Mesenchymal stem cell (in vitro differentiated cells and primary cell): ENCODE results near the gene TP53AIP1.

Source experiments
- DNase-seq: peaks from one replicate; pipeline ENCODE4 v3.0.0-alpha.2; 2013
- H2AFZ ChIP-seq: one replicate; pipeline ENCODE4 v1.6.1; 2013; ENCODE audit warnings: low read depth, mild to moderate bottlenecking, control low read depth, inconsistent platforms, low read length, moderate library complexity
- H2AK5ac ChIP-seq: 2 replicates; pipeline ENCODE4 v1.6.1; 2013; ENCODE audit warnings: low read length, moderate library complexity, mild to moderate bottlenecking, inconsistent platforms; ENCODE audit not compliant: severe bottlenecking
- H2BK120ac ChIP-seq: one replicate; pipeline ENCODE4 v1.6.1; 2013; ENCODE audit warnings: low read depth, mild to moderate bottlenecking, inconsistent platforms, low read length, moderate library complexity
- H2BK12ac ChIP-seq, 2 experiments: one replicate each; pipeline ENCODE4 v1.6.1; 2013; ENCODE audit warnings: inconsistent platforms in 2 of 2, low read length in 2 of 2, mild to moderate bottlenecking in 2 of 2, moderate library complexity in 2 of 2, control low read depth in 1 of 2
- H2BK15ac ChIP-seq: one replicate; pipeline ENCODE4 v1.6.1; 2013; ENCODE audit warnings: mild to moderate bottlenecking, low read depth, inconsistent platforms; ENCODE audit not compliant: poor library complexity, severe bottlenecking
- H2BK5ac ChIP-seq: 2 replicates; pipeline ENCODE4 v1.6.1; 2013; ENCODE audit warnings: low read depth, mild to moderate bottlenecking, low read length, control low read depth, inconsistent platforms; ENCODE audit not compliant: poor library complexity, severe bottlenecking
- H3K14ac ChIP-seq, 2 experiments: one replicate each; pipeline ENCODE4 v1.6.1; 2013; ENCODE audit warnings: inconsistent platforms in 2 of 2, low read length in 2 of 2, control low read depth in 1 of 2, mild to moderate bottlenecking in 1 of 2, moderate library complexity in 1 of 2
- H3K18ac ChIP-seq, 2 experiments: one replicate each; pipeline ENCODE4 v1.6.1; 2013; ENCODE audit warnings: inconsistent platforms in 2 of 2, low read length in 2 of 2, control low read depth in 1 of 2, low read depth in 1 of 2, mild to moderate bottlenecking in 1 of 2
- H3K23ac ChIP-seq, 2 experiments: one replicate each; pipeline ENCODE4 v1.6.1; 2013; ENCODE audit warnings: inconsistent platforms in 2 of 2, low read length in 2 of 2, mild to moderate bottlenecking in 2 of 2, moderate library complexity in 2 of 2, control low read depth in 1 of 2
- H3K27ac ChIP-seq: 2 replicates; pipeline ENCODE4 v1.5.1; 2013; ENCODE audit warnings: mild to moderate bottlenecking, moderate library complexity, low read length, control low read depth, inconsistent platforms; ENCODE audit not compliant: poor library complexity, severe bottlenecking
- H3K27me3 ChIP-seq, 2 experiments: 2 replicates each; pipeline versions ENCODE4 v1.6.1 to v1.7.0; 2013; ENCODE audit warnings: low read length in 2 of 2, mild to moderate bottlenecking in 2 of 2, moderate library complexity in 2 of 2, control low read depth in 1 of 2, inconsistent platforms in 1 of 2; ENCODE audit not compliant: control insufficient read depth in 1 of 2, insufficient read depth in 1 of 2
- H3K36me3 ChIP-seq, 2 experiments: 2 replicates each; pipeline versions ENCODE4 v1.6.1 to v1.7.0; 2013; ENCODE audit warnings: low read length in 2 of 2, control low read depth in 1 of 2, inconsistent platforms in 1 of 2, low read depth in 1 of 2, mild to moderate bottlenecking in 1 of 2; ENCODE audit not compliant: insufficient read depth in 2 of 2, control insufficient read depth in 1 of 2
- H3K4ac ChIP-seq, 2 experiments: one replicate each; pipeline ENCODE4 v1.6.1; 2013; ENCODE audit warnings: inconsistent platforms in 2 of 2, low read length in 2 of 2, mild to moderate bottlenecking in 2 of 2, moderate library complexity in 2 of 2, control low read depth in 1 of 2, low read depth in 1 of 2
- H3K4me1 ChIP-seq: 2 replicates; pipeline ENCODE4 v1.6.1; 2013; ENCODE audit warnings: low read depth, low read length, control low read depth; ENCODE audit not compliant: control insufficient read depth, insufficient read depth
- H3K4me2 ChIP-seq: 2 replicates; pipeline ENCODE4 v1.6.1; 2013; ENCODE audit warnings: low read length, mild to moderate bottlenecking, inconsistent platforms; ENCODE audit not compliant: poor library complexity, severe bottlenecking
- H3K4me3 ChIP-seq, 2 experiments: 2 replicates each; pipeline versions ENCODE4 v1.5.1 to v1.7.0; 2013; ENCODE audit warnings: low read length in 2 of 2, mild to moderate bottlenecking in 2 of 2, control low read depth in 1 of 2, low read depth in 1 of 2; ENCODE audit not compliant: insufficient read depth in 1 of 2
- H3K79me1 ChIP-seq: replicated peaks from 2 replicates; pipeline ENCODE4 v1.6.1; 2013; ENCODE audit warnings: mild to moderate bottlenecking, control low read depth, low read length, inconsistent platforms; ENCODE audit not compliant: poor library complexity, severe bottlenecking
- H3K9ac ChIP-seq: 2 replicates; pipeline ENCODE4 v1.7.0; 2013; ENCODE audit warnings: mild to moderate bottlenecking, low read length, moderate library complexity
- H3K9me3 ChIP-seq: 2 replicates; pipeline ENCODE4 v1.7.0; 2013; ENCODE audit warnings: mild to moderate bottlenecking, low read length; ENCODE audit not compliant: control insufficient read depth
- H4K8ac ChIP-seq: one replicate; pipeline ENCODE4 v1.6.1; 2013; ENCODE audit warnings: inconsistent platforms, mild to moderate bottlenecking, low read length, moderate library complexity
- H4K91ac ChIP-seq: one replicate; pipeline ENCODE4 v1.6.1; 2013; ENCODE audit warnings: mild to moderate bottlenecking, low read length, inconsistent platforms
- WGBS: methylation state at CpG from one replicate; pipeline ENCODE4 v1.1.7; 2013; ENCODE audit warnings: mixed read lengths; 5-methylcytosine and 5-hydroxymethylcytosine counted together

TP53AIP1 gene

GRCh38 chr11:128953151-128953550 lies 10.5 kb upstream of the TP53AIP1 start:
- H2BK15ac ChIP-seq: no peak overlapping the region
- no peak overlapping the region for H3K4ac ChIP-seq
- H3K4me2 ChIP-seq: no peak overlapping the region
- no peaks in the 10 kb centered on the region for H3K9me3 ChIP-seq
- peak overlapping the region in 1 of 2 experiments; percentile 2 for H3K4me3 ChIP-seq
- no peak overlapping the region for H2AFZ ChIP-seq
- no peak overlapping the region for H3K27ac ChIP-seq
- no peaks in the 10 kb centered on the region for H3K36me3 ChIP-seq
- H3K18ac ChIP-seq: no peak overlapping the region
- H2AK5ac ChIP-seq: no peak overlapping the region
- H3K4me1 ChIP-seq: peaks cover 3% of the 10 kb centered on the region
- H3K23ac ChIP-seq: no peak overlapping the region
- no peaks in the 10 kb centered on the region for H3K79me1 ChIP-seq
- no peak overlapping the region for H4K91ac ChIP-seq
- H4K8ac ChIP-seq: no peak overlapping the region
- 93% methylated on average over 16 of the region's 16 CpGs for WGBS
- no peak overlapping the region for H2BK120ac ChIP-seq
- H2BK12ac ChIP-seq: no peak overlapping the region
- H3K9ac ChIP-seq: no peak overlapping the region
- peak overlapping the region in 1 of 2 experiments; percentile 15 for H3K14ac ChIP-seq
- peaks cover 28 to 32% of the 10 kb centered on the region in 2 experiments for H3K27me3 ChIP-seq
- DNase-seq: no peak
- no peak overlapping the region for H2BK5ac ChIP-seq

- Histone ChIP-seq H2BK15ac (no peak overlapping the region), H4K8ac (no peak overlapping the region), H2BK120ac (no peak overlapping the region), H2AFZ (no peak overlapping the region), H3K36me3 (no peaks in the 10 kb centered on the region), H3K18ac (no peak overlapping the region), H3K4ac (no peak overlapping the region), H4K91ac (no peak overlapping the region), H3K4me1 (peaks cover 3% of the 10 kb centered on the region), H2BK5ac (no peak overlapping the region), H3K23ac (no peak overlapping the region), H3K9ac (no peak overlapping the region), H3K4me3 (no peak overlapping the region), H3K27ac (no peak overlapping the region), H3K9me3 (no peaks in the 10 kb centered on the region), H2AK5ac (no peak overlapping the region), H3K4me2 (no peak overlapping the region), H3K27me3 (peaks cover 22 to 28% of the 10 kb centered on the region in 2 experiments), H3K14ac (no peak overlapping the region), H2BK12ac (no peak overlapping the region), H3K79me1 (no peaks in the 10 kb centered on the region)
- 96% methylated on average over 10 of the region's 13 CpGs for WGBS
- peak; percentile 18 for DNase-seq
Observed at GRCh38 chr11:128949791-128950454, 7.3 kb upstream of the TP53AIP1 start.

GRCh38 chr11:128948583-128948982 lies 5.9 kb upstream of the TP53AIP1 start:
- H2AK5ac ChIP-seq: no peak overlapping the region
- H3K14ac ChIP-seq: no peak overlapping the region
- no peak overlapping the region for H3K18ac ChIP-seq
- no peak overlapping the region for H3K4me3 ChIP-seq
- H2BK15ac ChIP-seq: no peak overlapping the region
- H3K9me3 ChIP-seq: no peaks in the 10 kb centered on the region
- no peak overlapping the region for H2BK5ac ChIP-seq
- no peaks in the 10 kb centered on the region for H3K79me1 ChIP-seq
- no peak overlapping the region for H3K9ac ChIP-seq
- H2BK120ac ChIP-seq: no peak overlapping the region
- no peaks in the 10 kb centered on the region for H3K36me3 ChIP-seq
- H3K23ac ChIP-seq: no peak overlapping the region
- DNase-seq: no peak
- no peak overlapping the region for H3K4ac ChIP-seq
- no peak overlapping the region for H3K27ac ChIP-seq
- peaks cover 3% of the 10 kb centered on the region for H3K4me1 ChIP-seq
- no peak overlapping the region for H4K91ac ChIP-seq
- no peak overlapping the region for H2AFZ ChIP-seq
- peaks cover 17 to 18% of the 10 kb centered on the region in 2 experiments for H3K27me3 ChIP-seq
- WGBS: 57% methylated on average over 3 of the region's 3 CpGs
- H3K4me2 ChIP-seq: no peak overlapping the region
- H4K8ac ChIP-seq: no peak overlapping the region
- H2BK12ac ChIP-seq: no peak overlapping the region

- no peak overlapping the region for H3K27ac ChIP-seq
- DNase-seq: no peak
- H4K91ac ChIP-seq: no peak overlapping the region
- no peaks in the 10 kb centered on the region for H3K79me1 ChIP-seq
- H3K4me2 ChIP-seq: no peak overlapping the region
- H2BK12ac ChIP-seq: no peak overlapping the region
- H4K8ac ChIP-seq: no peak overlapping the region
- no peak overlapping the region for H2AFZ ChIP-seq
- H3K9ac ChIP-seq: no peak overlapping the region
- no peaks in the 10 kb centered on the region for H3K9me3 ChIP-seq
- H3K23ac ChIP-seq: no peak overlapping the region
- no peak overlapping the region for H2BK5ac ChIP-seq
- WGBS: 95% methylated on average over 1 of the region's 2 CpGs
- no peak overlapping the region for H3K18ac ChIP-seq
- H3K4me1 ChIP-seq: peaks cover 2% of the 10 kb centered on the region
- no peak overlapping the region for H3K4me3 ChIP-seq
- H3K27me3 ChIP-seq: peaks cover 19 to 21% of the 10 kb centered on the region in 2 experiments
- H3K36me3 ChIP-seq: no peaks in the 10 kb centered on the region
- H3K14ac ChIP-seq: no peak overlapping the region
- H2BK15ac ChIP-seq: no peak overlapping the region
- no peak overlapping the region for H3K4ac ChIP-seq
- no peak overlapping the region for H2BK120ac ChIP-seq
- no peak overlapping the region for H2AK5ac ChIP-seq
Observed at GRCh38 chr11:128947773-128948172, 5.1 kb upstream of the TP53AIP1 start.
